Hematopoietic multipotent progenitor cell treated with erythropoietin and hydrocortisone succinate and interleukin-3 and kit ligand, for 17 days (in vitro differentiated cells): ENCODE data around the gene PSTPIP1.

Source experiments
- DNase-seq: peaks from one replicate; pipeline ENCODE4 v3.0.0-alpha.2; 2015; ENCODE audit warnings: low spot score

PSTPIP1 gene

GRCh38 chr15:76998663-76999285 is 3.8 kb downstream of the PSTPIP1 start:
- DNase-seq = no peak

GRCh38 chr15:76999996-77000395 is 5.1 kb downstream of the PSTPIP1 start:
- DNase-seq = no peak

GRCh38 chr15:77001351-77001750 is 6.4 kb downstream of the PSTPIP1 start:
- DNase-seq = no peak

GRCh38 chr15:77001966-77002365 is 7.0 kb downstream of the PSTPIP1 start:
- DNase-seq = no peak

GRCh38 chr15:77002436-77002835 is 7.5 kb downstream of the PSTPIP1 start:
- no peak for DNase-seq

GRCh38 chr15:77002954-77003912 is 8.3 kb downstream of the PSTPIP1 start:
- DNase-seq = no peak

- no peak for DNase-seq
These were observed 9.3 kb downstream of the PSTPIP1 start for GRCh38 chr15:77004189-77004588.

GRCh38 chr15:77009176-77009575 is 14.2 kb downstream of the PSTPIP1 start:
- DNase-seq = no peak

GRCh38 chr15:77009646-77010311 is 14.9 kb downstream of the PSTPIP1 start:
- no peak for DNase-seq

GRCh38 chr15:77010312-77010686 is 15.4 kb downstream of the PSTPIP1 start:
- DNase-seq = no peak

GRCh38 chr15:77010857-77011256 is 15.9 kb downstream of the PSTPIP1 start:
- no peak for DNase-seq

- no peak for DNase-seq
These were observed 17.3 kb downstream of the PSTPIP1 start for GRCh38 chr15:77012117-77012712.

GRCh38 chr15:77012868-77013267 is 17.9 kb downstream of the PSTPIP1 start:
- DNase-seq = no peak

GRCh38 chr15:77013776-77014131 is 18.8 kb downstream of the PSTPIP1 start:
- DNase-seq = no peak

- no peak for DNase-seq
These were observed 19.5 kb downstream of the PSTPIP1 start for GRCh38 chr15:77014132-77015081.

- no peak for DNase-seq
These were observed 20.9 kb downstream of the PSTPIP1 start for GRCh38 chr15:77015646-77016320.

- DNase-seq = no peak
These were observed 21.4 kb downstream of the PSTPIP1 start for GRCh38 chr15:77016321-77016695.

- no peak for DNase-seq
These were observed 22.2 kb downstream of the PSTPIP1 start for GRCh38 chr15:77017091-77017660.

GRCh38 chr15:77017761-77018720 is 23.1 kb downstream of the PSTPIP1 start:
- no peak for DNase-seq
